NCI-H510A treated with DMSO at 0.1 percent for 48 hours (cell line): ENCODE measurements around the gene POLR3A.

Experiments used
- DNase-seq: peaks from one replicate; lab custom pipeline; 2025; lab: John Stamatoyannopoulos, UW

POLR3A gene

GRCh38 chr10:77943121-77943901 is 86.0 kb downstream of the POLR3A start:
- DNase-seq: no peak

- no peak for DNase-seq
Observed at GRCh38 chr10:77941790-77942189, 87.5 kb downstream of the POLR3A start.

GRCh38 chr10:77940627-77941026 is 88.7 kb downstream of the POLR3A start:
- no peak for DNase-seq

- DNase-seq: no peak
Observed at GRCh38 chr10:77940225-77940624, 89.1 kb downstream of the POLR3A start.

GRCh38 chr10:77939561-77940001 is 89.7 kb downstream of the POLR3A start:
- DNase-seq: no peak

- no peak for DNase-seq
Observed at GRCh38 chr10:77936697-77937567, 92.4 kb downstream of the POLR3A start.

DNA sequence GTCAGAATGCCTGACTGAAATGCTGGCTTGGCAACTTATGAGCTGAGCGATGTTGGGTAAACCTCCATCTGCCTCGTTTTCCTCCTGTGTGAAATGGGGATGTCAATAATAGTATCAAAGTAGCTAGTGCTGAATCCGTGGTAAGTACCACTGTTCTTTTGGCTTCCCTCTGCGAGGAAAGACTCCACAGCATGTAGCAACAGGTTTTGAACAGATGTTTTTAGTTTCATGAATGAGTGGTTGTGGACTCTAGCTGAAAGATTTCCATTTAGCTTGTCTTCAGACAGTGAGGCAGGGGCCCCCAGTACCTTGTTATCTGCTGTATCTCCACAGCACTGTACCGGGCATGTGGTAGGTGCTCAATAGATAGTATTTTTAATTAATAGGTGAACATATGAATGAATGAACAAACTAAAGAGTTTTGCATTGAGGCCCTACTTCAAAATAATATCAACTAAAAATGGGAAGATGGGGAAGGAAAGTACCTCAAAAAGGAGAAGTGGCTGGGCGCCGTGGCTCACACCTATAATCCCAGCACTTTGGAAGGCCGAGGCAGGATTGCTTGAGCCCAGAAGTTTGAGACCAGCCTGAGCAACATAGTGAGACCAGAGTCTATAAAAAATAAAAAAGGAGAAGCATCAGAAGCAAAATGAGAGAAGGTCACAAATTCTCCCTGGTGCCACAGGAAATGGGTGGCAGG is 97.1 kb downstream of the POLR3A start:
- DNase-seq: no peak

DNA sequence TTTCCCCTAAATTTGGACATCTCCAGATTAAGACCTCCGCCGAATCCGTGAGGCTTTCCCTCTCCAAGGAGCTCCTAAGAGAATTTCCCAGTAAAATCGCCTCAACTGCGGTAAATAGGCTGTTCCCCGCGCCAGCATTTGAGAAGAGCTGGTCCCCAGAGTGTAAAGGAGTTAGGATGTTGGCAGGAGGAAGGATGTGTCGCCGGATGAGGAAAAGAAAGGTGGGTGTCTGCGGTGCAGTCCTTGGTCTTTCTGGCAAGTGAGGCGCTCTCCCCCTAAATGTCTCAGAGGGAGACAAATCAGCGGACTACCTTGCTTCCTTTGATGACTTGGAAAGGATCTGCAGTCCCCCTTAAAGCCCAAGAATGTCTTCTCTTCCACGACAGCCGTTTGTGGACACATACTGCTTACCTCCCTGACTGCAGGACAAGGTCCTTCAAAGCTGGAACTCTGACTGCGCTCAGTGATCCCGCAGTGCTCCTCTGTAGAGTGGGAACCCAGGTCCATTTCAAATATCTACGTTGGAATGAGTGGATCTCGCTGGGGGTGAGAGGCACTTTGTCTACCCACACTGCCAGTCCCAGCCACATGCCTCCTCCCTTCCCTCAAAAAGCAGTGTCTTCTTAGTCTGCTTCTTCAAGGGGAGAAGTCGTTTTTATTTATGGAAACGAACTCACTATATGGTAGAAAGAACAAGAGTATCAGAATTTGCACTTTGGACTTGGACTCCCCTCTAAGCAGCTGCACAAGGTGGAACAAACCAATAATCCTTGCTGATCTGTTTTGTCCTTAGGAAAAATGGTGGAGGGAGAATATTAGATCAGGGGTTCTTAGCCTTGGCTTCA is 101.7 kb downstream of the POLR3A start:
- DNase-seq: no peak

GRCh38 chr10:77926566-77927401 is 102.5 kb downstream of the POLR3A start, which contains the start of gene DLG5:
DLG5 (minus strand) TSS chr10:77926755; CDS start chr10:77926520, 235 bp downstream.
- DNase-seq: no peak

DNA sequence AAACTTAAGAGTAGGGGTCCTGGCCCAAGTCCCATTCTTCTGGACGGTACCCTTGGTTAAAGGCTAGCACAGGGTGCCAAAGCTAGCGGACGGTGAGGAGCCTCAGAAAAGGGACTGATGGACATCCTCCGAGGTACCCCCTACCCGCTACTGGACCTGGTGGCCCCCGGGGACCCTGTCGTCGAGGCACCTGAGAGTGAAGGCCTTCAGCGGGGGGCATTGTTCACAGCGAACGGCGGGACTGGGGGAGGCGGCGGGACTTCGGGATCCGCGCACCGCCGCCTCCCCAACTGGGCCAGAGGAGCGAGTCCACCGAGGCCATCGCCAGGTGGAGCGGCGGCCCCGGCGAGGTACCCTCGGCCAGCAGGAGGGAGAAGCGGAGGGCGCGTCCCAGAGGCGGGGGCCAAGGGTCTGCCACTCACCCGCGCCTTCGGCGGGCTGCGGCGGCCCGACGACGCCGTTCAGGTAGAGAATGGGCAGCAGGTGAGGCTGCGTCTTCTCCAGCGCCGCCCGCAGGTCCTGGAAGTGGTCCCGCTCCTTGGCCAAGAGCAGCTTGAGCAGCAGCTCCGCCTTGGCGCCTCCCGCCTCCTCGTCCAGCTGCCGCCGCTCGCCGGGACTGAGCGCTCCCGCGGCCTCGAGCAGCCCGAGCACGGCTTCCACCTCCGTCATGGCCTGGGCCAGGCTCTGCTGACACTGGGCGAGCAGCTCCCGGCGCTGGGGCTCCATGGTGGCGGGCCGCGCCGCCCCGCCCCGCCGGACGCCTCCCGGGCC is 103.3 kb downstream of the POLR3A start:
- no peak for DNase-seq

GRCh38 chr10:77925410-77925794 is 103.9 kb downstream of the POLR3A start:
- peak; percentile 36 for DNase-seq

DNA sequence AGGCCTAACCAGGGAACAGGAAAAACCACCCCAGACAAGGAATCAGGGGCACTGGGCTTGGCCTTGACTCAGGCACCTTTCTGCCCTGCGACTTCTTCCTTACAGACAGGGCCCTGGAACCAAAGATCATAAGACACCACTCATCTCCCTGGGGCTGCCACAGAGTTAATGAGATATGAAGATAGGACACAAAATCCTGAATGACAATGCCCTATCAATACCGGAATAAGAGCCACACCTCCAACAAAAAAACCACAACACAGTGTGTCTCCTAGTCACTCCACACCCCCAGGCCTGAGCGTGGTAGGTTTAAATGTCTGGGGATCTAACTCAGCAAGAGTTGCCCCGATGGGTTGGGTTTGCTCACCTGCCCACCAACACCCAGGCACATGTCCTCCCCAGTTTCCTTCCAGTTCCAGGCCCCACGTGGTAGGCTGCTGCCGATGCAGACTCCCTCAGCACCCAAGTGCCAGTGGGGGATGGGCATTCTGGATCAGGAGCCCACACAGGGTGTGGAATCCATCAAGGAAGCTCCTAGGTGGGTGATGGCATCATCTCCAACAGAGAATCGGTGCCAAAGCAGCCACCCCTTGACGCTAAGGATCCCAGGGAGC is 106.6 kb downstream of the POLR3A start:
- no peak for DNase-seq

GRCh38 chr10:77922055-77922454 is 107.3 kb downstream of the POLR3A start:
- DNase-seq: no peak

DNA sequence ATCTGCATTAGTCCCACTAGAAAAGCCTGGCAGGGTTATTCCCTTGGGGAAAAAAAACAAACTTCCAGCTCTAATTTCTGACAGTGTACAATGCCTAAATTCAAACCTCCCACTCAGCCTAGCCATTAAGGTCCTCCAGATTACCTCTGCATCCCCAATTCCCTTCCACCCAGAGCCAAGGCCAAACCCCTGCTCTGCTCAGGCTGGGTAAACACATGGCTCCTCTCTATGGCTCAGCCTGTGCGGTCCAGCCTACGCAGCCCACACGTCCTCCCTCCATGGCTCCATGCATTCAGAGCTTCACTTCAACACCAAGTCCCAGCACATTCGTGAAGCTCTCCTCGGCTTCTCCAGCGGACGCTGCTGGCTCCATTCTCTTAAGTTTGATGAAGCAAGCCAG is 107.9 kb downstream of the POLR3A start:
- no peak for DNase-seq

GRCh38 chr10:77920495-77920894 is 108.8 kb downstream of the POLR3A start:
- no peak for DNase-seq

DNA sequence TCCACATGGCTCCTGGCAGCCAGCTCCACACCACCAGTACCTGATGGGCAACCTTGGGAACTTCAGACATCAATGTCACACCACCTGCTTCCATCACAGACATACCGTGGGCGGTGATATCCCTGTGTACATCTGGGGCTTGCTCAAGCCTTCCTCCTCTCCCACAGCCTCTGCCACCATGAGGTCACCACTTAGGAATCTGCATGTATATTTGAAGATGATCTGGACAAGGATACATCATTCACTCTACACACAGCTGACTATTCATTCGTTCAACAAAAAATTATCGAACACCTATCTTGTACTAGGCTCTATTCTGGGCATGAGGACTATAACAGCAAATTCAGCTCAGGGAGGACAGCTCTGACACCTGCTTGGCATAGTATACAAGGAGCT is 109.6 kb downstream of the POLR3A start:
- peak; percentile 75 for DNase-seq
